OCI-LY1 (cell line): ENCODE results near the gene UXT.

Experiments
- H2AFZ ChIP-seq: fragments of 200-600 bp; sonication (generic), shearing (Covaris generic); 2 replicates; pipeline ENCODE4 v1.6.0; 2014; ENCODE audit warnings: antibody characterized with exemption, mild to moderate bottlenecking, low read length
- H3F3A ChIP-seq: fragments of 200-600 bp; sonication (generic), shearing (Covaris generic); 2 replicates; pipeline ENCODE4 v1.6.0; 2014; ENCODE audit warnings: mild to moderate bottlenecking, antibody characterized with exemption, low read length, moderate library complexity; ENCODE audit not compliant: insufficient read depth
- H3K27ac ChIP-seq: fragments of 200-600 bp; sonication (generic); 2 replicates; pipeline ENCODE4 v1.5.1; 2014; ENCODE audit warnings: low read length, mixed run types, mild to moderate bottlenecking, low read depth; ENCODE audit not compliant: poor library complexity, severe bottlenecking
- H3K27me3 ChIP-seq: fragments of 200-600 bp; sonication (generic); 2 replicates; pipeline ENCODE4 v1.6.0; 2014; ENCODE audit warnings: antibody characterized with exemption, mild to moderate bottlenecking, low read length, moderate library complexity; ENCODE audit not compliant: insufficient read depth
- H3K36me3 ChIP-seq: fragments of 200-600 bp; sonication (generic); 2 replicates; pipeline ENCODE4 v1.6.1; 2014; ENCODE audit warnings: mild to moderate bottlenecking, antibody characterized with exemption, low read length, moderate library complexity, mixed read lengths; ENCODE audit not compliant: insufficient read depth
- H3K4me1 ChIP-seq: fragments of 200-600 bp; sonication (generic); 2 replicates; pipeline ENCODE4 v1.5.1; 2014; ENCODE audit warnings: mild to moderate bottlenecking, low read length, moderate library complexity; ENCODE audit not compliant: insufficient read depth, severe bottlenecking
- H3K4me2 ChIP-seq: fragments of 200-600 bp; sonication (generic), shearing (Covaris generic); 2 replicates; pipeline ENCODE4 v1.6.1; 2014; ENCODE audit warnings: low read length
- H3K4me3 ChIP-seq: fragments of 200-600 bp; sonication (generic); 2 replicates; pipeline ENCODE4 v1.5.1; 2014; ENCODE audit warnings: low read length, low read depth, mild to moderate bottlenecking, mixed read lengths; ENCODE audit not compliant: poor library complexity, severe bottlenecking
- H3K79me2 ChIP-seq: fragments of 200-600 bp; shearing (Covaris generic); 2 replicates; pipeline ENCODE4 v1.6.1; 2016; ENCODE audit warnings: mixed run types, low read length, mixed read lengths; ENCODE audit not compliant: insufficient read depth
- H3K9ac ChIP-seq: fragments of 200-600 bp; sonication (generic), shearing (Covaris generic); 2 replicates; pipeline ENCODE4 v1.6.1; 2014; ENCODE audit warnings: mild to moderate bottlenecking, low read length, mixed read lengths
- H3K9me2 ChIP-seq: fragments of 200-600 bp; sonication (generic), shearing (Covaris generic); 2 replicates; pipeline ENCODE4 v1.6.1; 2014; ENCODE audit warnings: low read depth, mild to moderate bottlenecking, low read length, mixed read lengths
- H3K9me3 ChIP-seq: fragments of 200-600 bp; shearing (Covaris generic); 2 replicates; pipeline ENCODE4 v1.6.1; 2014; ENCODE audit warnings: low read length, mixed read lengths
- H4K20me1 ChIP-seq: fragments of 200-600 bp; sonication (generic), shearing (Covaris generic); 2 replicates; pipeline ENCODE4 v1.6.0; 2016; ENCODE audit warnings: mild to moderate bottlenecking, low read length; ENCODE audit not compliant: insufficient read depth
- EZH2 ChIP-seq: fragments of 200-600 bp; sonication (generic), shearing (Covaris generic); IDR thresholded peaks from 2 replicates; pipeline ENCODE4 v1.8.0; 2017; ENCODE audit warnings: borderline replicate concordance, mixed run types, mild to moderate bottlenecking, antibody characterized with exemption, low read length, moderate library complexity, mixed read lengths
- TF ChIP-seq, protein P1 (sequence below): fragments of 200-600 bp; sonication (generic), shearing (Covaris generic); IDR thresholded peaks from 2 replicates; pipeline ENCODE4 v1.5.1; 2017; ENCODE audit warnings: mild to moderate bottlenecking, antibody characterized with exemption, low read length, moderate library complexity, mixed read lengths

Gene UXT

DNA sequence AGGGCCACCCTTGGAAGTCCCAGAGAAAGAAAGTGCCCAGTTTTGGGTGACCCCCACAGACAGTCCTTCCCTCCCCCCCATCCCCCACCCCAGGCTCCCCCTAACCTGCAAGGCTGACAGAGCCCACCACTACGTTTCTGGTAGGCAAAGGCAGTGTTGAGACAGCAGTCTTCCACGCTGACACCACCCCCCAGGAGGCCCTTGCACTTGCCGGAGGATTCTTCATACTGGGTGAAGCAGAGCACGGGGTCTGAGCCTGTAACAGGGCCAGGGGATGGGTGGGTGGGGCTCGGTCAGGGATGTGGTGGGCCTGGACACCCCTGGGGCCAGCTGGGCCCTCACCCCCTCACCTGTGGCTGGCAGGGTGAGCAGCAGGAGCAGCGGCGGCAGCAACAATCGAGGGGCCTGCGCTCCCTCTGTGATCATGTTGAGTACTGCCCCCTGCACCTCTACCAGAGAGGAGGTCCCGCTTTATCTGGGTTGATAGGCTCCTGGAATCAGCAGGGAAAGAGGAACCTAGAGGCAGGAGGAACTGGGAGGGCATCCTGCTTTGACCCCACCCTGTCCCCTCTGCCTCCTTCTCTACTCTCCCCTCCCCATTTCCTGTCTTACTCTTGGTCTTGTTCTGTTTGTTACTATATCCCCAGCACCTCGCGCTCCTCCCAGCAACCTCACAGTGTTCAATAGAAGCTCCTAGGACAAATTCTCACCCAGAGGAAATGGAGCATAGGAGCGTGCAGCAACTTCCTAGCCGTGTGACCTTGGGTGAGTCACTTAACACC lies 29.4 kb downstream of the UXT start, which contains the start of gene CFP:
Gene CFP, minus strand, starts transcription at position 512 of the 782 bp plus-strand sequence. Its CDS starts 86 bp downstream, at position 426.
- peaks cover 6% of the 10 kb centered on the region for H3K4me1 ChIP-seq
- H3K79me2 ChIP-seq: no peaks in the 10 kb centered on the region
- H3K4me2 ChIP-seq: no peak within 1 kb of the TSS
- no peak within 1 kb of the TSS for H3K27ac ChIP-seq
- H4K20me1 ChIP-seq: no peaks in the 10 kb centered on the region
- H3K27me3 ChIP-seq: no peaks in the 10 kb centered on the region
- no peaks in the 10 kb centered on the region for H3K9me2 ChIP-seq
- no peaks in the 10 kb centered on the region for H3F3A ChIP-seq
- no peak within 1 kb of the TSS for H3K4me3 ChIP-seq
- TF ChIP-seq EZH2: no peak
- TF ChIP-seq, protein P1, sequence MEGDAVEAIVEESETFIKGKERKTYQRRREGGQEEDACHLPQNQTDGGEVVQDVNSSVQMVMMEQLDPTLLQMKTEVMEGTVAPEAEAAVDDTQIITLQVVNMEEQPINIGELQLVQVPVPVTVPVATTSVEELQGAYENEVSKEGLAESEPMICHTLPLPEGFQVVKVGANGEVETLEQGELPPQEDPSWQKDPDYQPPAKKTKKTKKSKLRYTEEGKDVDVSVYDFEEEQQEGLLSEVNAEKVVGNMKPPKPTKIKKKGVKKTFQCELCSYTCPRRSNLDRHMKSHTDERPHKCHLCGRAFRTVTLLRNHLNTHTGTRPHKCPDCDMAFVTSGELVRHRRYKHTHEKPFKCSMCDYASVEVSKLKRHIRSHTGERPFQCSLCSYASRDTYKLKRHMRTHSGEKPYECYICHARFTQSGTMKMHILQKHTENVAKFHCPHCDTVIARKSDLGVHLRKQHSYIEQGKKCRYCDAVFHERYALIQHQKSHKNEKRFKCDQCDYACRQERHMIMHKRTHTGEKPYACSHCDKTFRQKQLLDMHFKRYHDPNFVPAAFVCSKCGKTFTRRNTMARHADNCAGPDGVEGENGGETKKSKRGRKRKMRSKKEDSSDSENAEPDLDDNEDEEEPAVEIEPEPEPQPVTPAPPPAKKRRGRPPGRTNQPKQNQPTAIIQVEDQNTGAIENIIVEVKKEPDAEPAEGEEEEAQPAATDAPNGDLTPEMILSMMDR: no peak
- H2AFZ ChIP-seq: no peak within 1 kb of the TSS
- peaks cover 9% of the 10 kb centered on the region for H3K36me3 ChIP-seq
- no peaks in the 10 kb centered on the region for H3K9me3 ChIP-seq
- no peak within 1 kb of the TSS for H3K9ac ChIP-seq

DNA sequence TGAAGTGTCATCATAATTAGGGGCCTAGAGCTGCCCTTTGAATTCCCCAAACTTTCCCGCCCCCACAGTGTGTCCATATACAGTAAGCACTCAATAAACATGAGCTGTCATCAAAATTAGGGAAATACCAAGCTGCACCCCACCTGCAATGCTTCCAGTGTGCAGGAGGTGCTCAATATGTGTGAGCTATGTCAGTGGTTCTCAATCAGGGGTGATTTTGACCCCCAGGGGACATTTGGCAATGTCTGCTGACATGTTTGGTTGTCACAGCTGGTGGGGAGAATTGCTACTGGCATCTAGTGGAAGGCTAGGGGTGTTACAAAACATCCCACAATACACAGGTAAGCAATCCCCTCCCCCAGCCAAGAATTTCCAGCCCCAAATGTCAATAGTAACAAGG lies 30.0 kb downstream of the UXT start:
- H3K27ac ChIP-seq: no peak overlapping the region
- H3K9me2 ChIP-seq: no peaks in the 10 kb centered on the region
- peaks cover 3% of the 10 kb centered on the region; the same call in 1 of the 2 replicates for H3K36me3 ChIP-seq
- H2AFZ ChIP-seq: no peak overlapping the region
- H3K79me2 ChIP-seq: no peaks in the 10 kb centered on the region
- no peaks in the 10 kb centered on the region for H3F3A ChIP-seq
- no peak overlapping the region for H3K4me3 ChIP-seq
- H3K4me2 ChIP-seq: no peak overlapping the region
- H3K4me1 ChIP-seq: peaks cover 6% of the 10 kb centered on the region
- no peaks in the 10 kb centered on the region for H4K20me1 ChIP-seq
- TF ChIP-seq EZH2: no peak
- TF ChIP-seq, protein P1: no peak
- H3K9me3 ChIP-seq: no peaks in the 10 kb centered on the region
- H3K27me3 ChIP-seq: no peaks in the 10 kb centered on the region
- no peak overlapping the region for H3K9ac ChIP-seq

DNA sequence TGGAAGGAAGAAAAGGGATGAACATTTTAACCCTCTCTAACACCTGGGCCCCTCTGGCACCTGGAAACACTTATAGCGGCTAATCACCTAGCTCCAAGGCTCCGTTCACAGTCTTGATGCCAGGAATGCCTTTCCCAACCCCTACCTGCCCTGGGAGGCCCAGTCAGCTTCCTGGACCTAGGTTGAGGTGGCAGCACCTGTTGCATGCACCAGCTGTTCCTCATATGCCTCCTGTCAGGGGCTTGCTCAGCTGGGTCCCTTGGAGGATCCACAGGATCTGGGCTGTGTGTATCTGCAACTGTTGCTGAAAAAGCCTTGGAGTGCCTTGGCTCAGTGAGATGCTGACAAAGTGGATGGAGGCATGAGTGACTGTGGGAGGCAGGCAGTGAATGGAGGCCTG lies 33.6 kb downstream of the UXT start:
- Histone ChIP-seq H3K9ac (no peak overlapping the region), H2AFZ (no peak overlapping the region), H3K27me3 (no peaks in the 10 kb centered on the region), H3K4me1 (peaks cover 6% of the 10 kb centered on the region), H3K36me3 (no peaks in the 10 kb centered on the region), H3K79me2 (no peaks in the 10 kb centered on the region), H3K4me3 (no peak overlapping the region), H3K27ac (no peak overlapping the region), H3K4me2 (no peak overlapping the region), H3K9me3 (no peaks in the 10 kb centered on the region), H3F3A (no peaks in the 10 kb centered on the region), H3K9me2 (no peaks in the 10 kb centered on the region), H4K20me1 (no peaks in the 10 kb centered on the region)
- TF ChIP-seq, protein P1: no peak
- no peak for TF ChIP-seq EZH2
